NT2/D1 (cell line): ENCODE results near the gene RFT1.

Experiments used
- DNase-seq: peaks from one replicate; pipeline ENCODE4 v3.0.0-alpha.2; 2011; ENCODE audit warnings: low read depth, low spot score
- H3K27me3 ChIP-seq: 2 replicates; pipeline ENCODE4 v1.6.0; 2011; ENCODE audit warnings: mild to moderate bottlenecking; ENCODE audit not compliant: insufficient read length, insufficient read depth
- H3K36me3 ChIP-seq: 2 replicates; pipeline ENCODE4 v1.6.1; 2011; ENCODE audit warnings: mild to moderate bottlenecking, low read length, mixed read lengths; ENCODE audit not compliant: insufficient read depth, insufficient read length
- H3K4me1 ChIP-seq: 2 replicates; pipeline ENCODE4 v1.5.1; 2011; ENCODE audit not compliant: insufficient read depth, insufficient read length
- H3K4me3 ChIP-seq: 2 replicates; pipeline ENCODE4 v1.5.1; 2011; ENCODE audit warnings: low read depth; ENCODE audit not compliant: insufficient read length
- H3K9ac ChIP-seq: 2 replicates; pipeline ENCODE4 v1.6.0; 2011; ENCODE audit warnings: low read depth; ENCODE audit not compliant: insufficient read length
- H3K9me3 ChIP-seq: 2 replicates; pipeline ENCODE4 v1.5.1; 2011; ENCODE audit warnings: mild to moderate bottlenecking, low read length; ENCODE audit not compliant: insufficient read depth
- SUZ12 ChIP-seq: IDR thresholded peaks from 2 replicates; pipeline ENCODE4 v1.6.1; 2011; ENCODE audit not compliant: insufficient read length, insufficient read depth; ENCODE audit errors: extremely low read depth
- YY1 ChIP-seq: IDR thresholded peaks from 2 replicates; pipeline ENCODE4 v1.6.1; 2011; ENCODE audit not compliant: insufficient read length, insufficient read depth
- ZNF274 ChIP-seq: IDR thresholded peaks from 2 replicates; pipeline ENCODE4 v1.6.1; 2011; ENCODE audit warnings: mild to moderate bottlenecking, low read depth, low read length

RFT1 gene

DNA sequence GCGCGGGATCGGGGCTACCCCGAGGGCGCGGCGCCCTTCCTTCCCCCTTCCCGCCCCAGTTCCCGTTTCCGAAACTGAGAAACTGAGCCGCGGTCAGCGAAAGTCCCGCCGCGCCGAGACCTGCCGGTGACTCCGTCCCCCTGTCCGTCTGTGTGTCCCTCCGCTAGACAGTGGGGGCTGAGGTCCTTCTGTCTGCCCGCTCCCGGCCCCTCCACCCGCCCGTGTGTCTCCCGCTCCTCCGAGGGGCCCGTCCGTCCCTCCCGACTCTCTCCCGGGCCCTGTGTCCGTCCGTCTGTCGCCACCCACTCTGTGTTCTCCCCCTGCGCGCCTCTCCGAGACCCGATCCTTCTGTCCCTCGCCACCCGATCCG lies 31.2 kb upstream of the RFT1 start:
- Histone ChIP-seq H3K4me1 (peaks cover 18% of the 10 kb centered on the region), H3K9me3 (no peaks in the 10 kb centered on the region), H3K4me3 (peak overlapping the region; percentile 83), H3K36me3 (peaks cover 13% of the 10 kb centered on the region), H3K27me3 (no peaks in the 10 kb centered on the region), H3K9ac (peak overlapping the region; percentile 94)
- DNase-seq, result no peak
- TF ChIP-seq YY1 (no peak), ZNF274 (no peak), SUZ12 (no peak)

DNA sequence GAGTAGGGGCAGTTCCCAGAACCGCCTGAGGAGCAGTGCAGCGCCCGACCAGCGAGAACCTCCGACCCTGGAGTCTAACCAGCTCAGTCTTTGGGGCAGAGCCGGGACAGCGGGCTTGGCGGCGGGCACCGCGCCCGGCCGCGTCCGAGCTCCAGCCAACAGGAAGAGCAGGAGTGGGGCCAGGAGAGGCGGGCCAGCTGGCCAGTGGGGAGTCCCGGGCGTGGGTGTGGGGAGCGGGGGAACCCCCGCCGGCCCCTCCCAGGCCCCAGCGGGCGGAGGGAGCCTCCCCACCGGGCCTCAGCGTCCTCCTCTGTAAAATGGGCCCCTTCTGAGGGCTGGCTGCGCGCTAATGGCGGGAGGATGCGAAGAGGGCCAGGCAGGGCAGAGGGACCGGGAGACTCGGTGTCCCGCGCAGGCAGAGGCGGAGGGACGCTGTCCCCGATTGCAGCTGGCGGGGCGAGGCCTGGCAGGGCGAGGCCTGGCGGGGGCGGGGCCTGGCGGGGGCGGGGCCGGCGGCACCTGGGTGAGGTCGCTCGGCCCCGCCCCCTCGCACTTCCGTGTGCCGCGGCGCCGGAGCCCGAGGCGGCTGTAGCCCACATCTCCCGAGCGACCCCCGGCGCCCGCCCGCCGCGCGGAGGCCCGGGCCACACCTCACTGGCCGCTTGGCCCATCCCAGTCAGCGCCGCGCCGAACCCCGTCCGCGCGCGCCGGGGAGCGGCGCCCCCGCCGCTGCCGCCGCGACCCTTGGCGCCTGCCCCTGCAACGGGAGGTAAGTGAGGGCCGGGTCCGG lies 30.6 kb upstream of the RFT1 start, which contains the start of gene PRKCD:
PRKCD (plus strand) TSS at position 550 of the 790 bp plus-strand sequence. CDS start 17,214 bp downstream, outside the sequence.
- H3K4me1 ChIP-seq, result peaks cover 18% of the 10 kb centered on the region
- TF ChIP-seq SUZ12 (no peak), ZNF274 (no peak)
- H3K27me3 ChIP-seq, result no peaks in the 10 kb centered on the region
- peak within 1 kb of the TSS; percentile 94 for H3K9ac ChIP-seq
- H3K4me3 ChIP-seq, result peak within 1 kb of the TSS; percentile 83
- H3K9me3 ChIP-seq, result no peaks in the 10 kb centered on the region
- peaks cover 7% of the 10 kb centered on the region for H3K36me3 ChIP-seq
- DNase-seq, result peak; percentile 42

DNA sequence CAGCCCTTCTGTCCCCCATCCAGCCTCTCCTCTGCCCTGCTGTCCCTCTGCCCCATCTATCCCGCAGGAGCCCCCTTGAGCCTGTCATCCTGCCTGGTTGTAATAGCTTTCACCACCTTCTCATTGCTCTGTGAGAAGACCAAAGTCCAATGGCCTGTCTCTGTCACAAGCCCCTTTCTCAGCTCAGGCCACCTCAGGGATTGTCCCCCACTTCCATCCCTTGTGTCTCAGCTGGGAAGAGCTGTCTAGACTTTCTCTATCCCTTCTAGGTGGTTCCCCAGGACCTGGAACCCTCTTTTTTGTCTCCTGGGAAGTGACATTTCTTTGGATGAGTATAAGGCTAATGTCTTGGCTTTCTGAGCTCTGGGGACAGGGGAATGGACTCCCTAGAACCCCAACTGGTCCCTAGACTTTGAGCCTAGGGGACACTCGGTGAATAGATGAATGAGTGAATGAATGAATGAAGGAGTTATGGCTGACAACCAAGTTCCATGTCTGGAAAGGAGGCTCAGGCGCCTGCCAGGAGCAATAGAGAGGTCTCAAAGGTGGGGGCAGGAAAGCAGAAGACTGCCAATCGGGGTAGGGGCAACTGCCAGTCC lies 29.9 kb upstream of the RFT1 start:
- Histone ChIP-seq H3K9ac (peak overlapping the region; percentile 77), H3K4me3 (peak overlapping the region; percentile 49)

DNA sequence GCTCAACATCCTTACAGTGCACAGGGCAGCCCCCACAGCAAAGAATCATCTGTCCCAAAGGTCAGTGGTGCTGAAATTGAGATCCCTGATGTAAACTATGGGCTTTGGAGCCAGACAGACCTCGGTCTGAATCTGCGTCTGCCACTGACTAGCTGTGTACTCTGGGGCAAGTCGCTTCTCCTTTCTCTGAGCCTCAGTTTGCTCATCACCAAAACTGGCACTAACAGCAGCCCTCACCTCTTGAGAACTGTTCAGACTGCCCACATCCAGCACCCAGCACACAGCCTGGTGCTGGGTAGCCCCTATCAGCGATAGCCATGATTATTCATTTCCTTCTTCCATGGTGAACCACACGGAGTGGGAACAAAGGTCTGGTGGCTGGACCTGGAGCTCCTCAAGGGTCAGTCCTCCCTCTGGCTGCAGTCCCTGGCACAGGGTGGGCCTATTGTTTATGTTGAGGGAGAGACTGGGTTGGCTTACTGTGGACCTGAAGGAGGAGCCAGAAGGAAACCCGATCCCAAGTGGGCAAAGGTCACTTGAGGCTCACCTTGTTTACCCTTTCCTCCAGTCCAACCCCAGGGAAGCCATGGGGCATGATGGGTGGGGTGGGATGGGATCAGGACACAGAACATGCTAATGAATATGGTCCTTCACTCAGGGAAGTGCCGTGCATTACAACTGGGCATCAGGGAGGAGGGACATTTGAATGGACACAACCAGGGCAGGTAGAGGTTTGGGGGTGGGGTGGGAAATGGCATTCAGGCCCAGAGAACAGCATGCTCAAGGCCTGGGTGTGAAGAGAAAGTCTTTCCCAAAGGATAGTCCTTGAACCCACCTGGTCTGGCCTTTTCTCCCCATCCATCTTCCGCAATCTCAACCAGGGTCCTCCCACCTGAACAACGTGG lies 29.2 kb upstream of the RFT1 start:
- Histone ChIP-seq H3K4me1 (peaks cover 27% of the 10 kb centered on the region), H3K9me3 (no peaks in the 10 kb centered on the region), H3K36me3 (no peaks in the 10 kb centered on the region), H3K4me3 (no peak overlapping the region), H3K27me3 (no peaks in the 10 kb centered on the region), H3K9ac (no peak overlapping the region)
- no peak for DNase-seq
- TF ChIP-seq YY1 (no peak), SUZ12 (no peak), ZNF274 (no peak)

More for the DNA sequence above, 29.9 kb upstream of the RFT1 start:
- Histone ChIP-seq H3K4me1 (peaks cover 23% of the 10 kb centered on the region), H3K9me3 (no peaks in the 10 kb centered on the region), H3K27me3 (no peaks in the 10 kb centered on the region), H3K36me3 (peaks cover 3% of the 10 kb centered on the region)
- TF ChIP-seq ZNF274 (no peak), YY1 (no peak), SUZ12 (no peak)
- no peak for DNase-seq

DNA sequence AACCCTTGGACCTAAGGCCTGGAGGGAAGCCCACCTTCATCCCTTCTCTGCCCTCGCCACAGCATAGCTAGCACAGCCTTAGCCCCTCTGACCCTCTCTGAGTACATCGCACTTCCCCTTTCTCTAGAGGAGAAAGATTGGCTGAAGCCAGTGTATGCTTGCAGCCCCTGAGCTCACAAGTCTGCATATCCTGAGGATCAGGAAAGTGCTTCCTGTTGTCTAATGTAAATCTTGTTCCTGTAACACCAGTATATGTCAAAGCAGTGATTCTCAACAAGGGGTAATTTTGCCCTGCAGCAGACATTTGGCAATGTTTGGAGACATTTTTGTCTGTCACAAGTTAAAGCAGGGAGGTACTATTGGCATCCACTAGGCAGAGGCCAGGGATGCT lies 28.5 kb upstream of the RFT1 start:
- TF ChIP-seq SUZ12 (no peak), YY1 (no peak), ZNF274 (no peak)
- no peak for DNase-seq
- Histone ChIP-seq H3K9ac (no peak overlapping the region), H3K4me1 (peaks cover 30% of the 10 kb centered on the region), H3K9me3 (no peaks in the 10 kb centered on the region), H3K27me3 (no peaks in the 10 kb centered on the region), H3K4me3 (no peak overlapping the region), H3K36me3 (no peaks in the 10 kb centered on the region)

DNA sequence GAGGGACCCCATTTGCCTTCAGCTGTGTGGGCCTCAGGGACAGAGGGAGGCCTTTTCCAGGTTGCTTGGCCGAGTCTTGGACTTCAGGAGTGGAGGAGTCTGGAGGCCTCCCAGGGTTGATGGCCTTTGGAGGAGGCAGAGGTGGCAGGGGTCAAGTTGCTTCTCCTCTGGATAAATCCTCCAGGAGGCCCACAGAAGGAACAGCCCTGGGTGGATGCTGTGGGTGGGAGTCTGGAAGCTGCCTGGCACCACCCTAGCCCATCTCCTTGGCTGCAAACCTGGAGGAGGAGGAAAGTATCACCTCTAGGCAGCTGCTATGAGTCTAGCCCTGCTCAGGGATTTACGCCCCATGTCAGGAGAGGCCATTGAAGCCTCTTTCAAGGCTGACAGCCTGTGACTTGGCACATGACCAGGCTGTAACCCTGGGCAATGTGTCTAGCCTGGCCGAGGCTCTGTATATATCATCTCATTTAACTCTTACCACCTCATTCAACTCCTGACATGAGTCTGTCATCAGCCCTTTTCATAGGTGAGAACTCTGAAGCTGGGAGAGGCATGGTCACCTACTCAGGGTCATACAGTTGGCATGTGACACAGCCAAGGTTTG lies 27.8 kb upstream of the RFT1 start:
- H3K36me3 ChIP-seq, result no peaks in the 10 kb centered on the region
- peaks cover under 1% of the 10 kb centered on the region for H3K27me3 ChIP-seq
- no peak for DNase-seq
- H3K9ac ChIP-seq, result no peak overlapping the region
- H3K9me3 ChIP-seq, result no peaks in the 10 kb centered on the region
- H3K4me1 ChIP-seq, result peaks cover 31% of the 10 kb centered on the region
- TF ChIP-seq ZNF274 (no peak), SUZ12 (no peak), YY1 (no peak)
- no peak overlapping the region for H3K4me3 ChIP-seq
